DMS79 treated with DMSO at 0.1 percent for 48 hours (cell line): ENCODE data around the gene IGFLR1.
"Not testable (repeated sequence)": the region's sequence is repeated elsewhere in the genome, so short reads cannot be mapped to it uniquely, and the experiment has no call there.

ENCODE experiments used
- DNase-seq: peaks from one replicate; lab custom pipeline; 2025; lab: John Stamatoyannopoulos, UW

IGFLR1 gene

GRCh38 chr19:35739275-35740107 lies 2.8 kb downstream of the IGFLR1 start:
- DNase-seq = no peak

GRCh38 chr19:35738887-35739229 lies 3.4 kb downstream of the IGFLR1 start:
- no peak for DNase-seq

DNA sequence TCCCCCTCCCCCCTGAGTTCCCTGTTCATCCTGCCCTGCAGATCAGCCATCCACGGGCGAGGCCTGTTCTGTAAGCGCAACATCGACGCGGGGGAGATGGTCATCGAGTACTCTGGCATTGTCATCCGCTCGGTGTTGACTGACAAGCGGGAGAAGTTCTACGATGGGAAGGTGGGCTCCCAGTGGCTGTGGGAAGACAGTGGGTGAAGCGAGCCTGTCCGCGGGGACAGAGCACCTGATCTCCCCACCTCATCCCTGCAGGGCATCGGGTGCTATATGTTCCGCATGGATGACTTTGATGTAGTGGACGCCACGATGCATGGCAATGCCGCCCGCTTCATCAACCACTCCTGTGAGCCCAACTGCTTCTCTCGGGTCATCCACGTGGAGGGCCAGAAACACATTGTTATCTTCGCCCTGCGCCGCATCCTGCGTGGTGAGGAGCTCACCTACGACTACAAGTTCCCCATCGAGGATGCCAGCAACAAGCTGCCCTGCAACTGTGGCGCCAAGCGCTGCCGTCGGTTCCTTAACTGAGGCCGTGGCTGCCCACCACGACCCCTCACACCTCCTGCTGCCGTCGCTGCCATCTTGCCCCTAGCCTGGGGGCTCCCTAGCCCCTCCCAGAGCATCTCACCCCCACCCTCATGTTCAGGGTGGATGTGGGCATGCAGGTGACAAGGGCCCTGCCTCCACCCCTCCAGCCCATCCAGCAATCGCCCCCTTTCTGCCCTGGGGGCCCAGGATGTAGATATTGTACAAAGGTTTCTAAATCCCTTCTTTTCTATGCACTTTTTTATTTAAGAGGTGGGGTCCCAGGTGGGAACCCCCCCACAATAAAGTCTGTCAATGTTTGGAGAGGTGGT lies 4.0 kb downstream of the IGFLR1 start:
- no peak for DNase-seq

GRCh38 chr19:35736913-35737886 lies 5.1 kb downstream of the IGFLR1 start:
- DNase-seq = no peak

DNA sequence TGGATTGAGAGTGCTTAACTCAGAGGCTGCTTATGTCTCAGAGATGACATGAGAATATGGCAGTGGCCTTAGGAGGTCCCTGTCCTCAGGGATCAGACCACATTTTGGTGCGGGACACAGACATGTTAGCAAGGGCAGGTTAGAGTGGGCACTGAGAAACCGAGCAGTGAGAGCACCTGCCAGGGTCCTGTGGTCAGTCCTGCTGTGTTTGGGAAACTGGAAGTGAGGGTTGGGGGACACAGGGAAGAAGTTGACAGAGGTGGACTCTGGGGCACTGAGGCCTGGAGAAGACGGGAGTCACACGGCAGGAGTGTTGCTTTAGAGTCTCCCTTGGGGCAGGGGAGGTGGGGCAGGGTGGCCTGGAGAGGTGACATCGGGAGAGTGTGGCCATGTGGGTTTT lies 7.4 kb downstream of the IGFLR1 start:
- no peak for DNase-seq

DNA sequence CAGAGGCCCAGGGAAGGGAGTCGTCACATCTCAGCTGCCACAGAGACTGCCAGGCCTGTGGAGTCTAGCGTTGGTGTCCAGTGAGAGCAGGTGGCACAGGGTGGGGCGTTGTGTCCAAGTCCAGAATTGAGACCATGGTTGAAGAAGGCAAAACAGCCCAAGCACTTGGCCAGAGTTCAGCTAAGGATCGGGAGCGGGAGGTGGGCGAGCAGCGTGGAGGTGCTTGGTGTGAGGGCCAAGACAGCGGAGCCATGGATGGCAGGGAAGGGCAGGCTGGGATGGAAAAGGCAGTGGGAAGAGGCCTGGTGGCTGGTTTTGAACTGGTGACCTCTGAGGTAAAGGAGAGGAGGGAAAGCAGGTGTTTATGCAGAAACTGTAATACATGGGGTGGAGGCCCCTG lies 8.0 kb downstream of the IGFLR1 start:
- DNase-seq = no peak

DNA sequence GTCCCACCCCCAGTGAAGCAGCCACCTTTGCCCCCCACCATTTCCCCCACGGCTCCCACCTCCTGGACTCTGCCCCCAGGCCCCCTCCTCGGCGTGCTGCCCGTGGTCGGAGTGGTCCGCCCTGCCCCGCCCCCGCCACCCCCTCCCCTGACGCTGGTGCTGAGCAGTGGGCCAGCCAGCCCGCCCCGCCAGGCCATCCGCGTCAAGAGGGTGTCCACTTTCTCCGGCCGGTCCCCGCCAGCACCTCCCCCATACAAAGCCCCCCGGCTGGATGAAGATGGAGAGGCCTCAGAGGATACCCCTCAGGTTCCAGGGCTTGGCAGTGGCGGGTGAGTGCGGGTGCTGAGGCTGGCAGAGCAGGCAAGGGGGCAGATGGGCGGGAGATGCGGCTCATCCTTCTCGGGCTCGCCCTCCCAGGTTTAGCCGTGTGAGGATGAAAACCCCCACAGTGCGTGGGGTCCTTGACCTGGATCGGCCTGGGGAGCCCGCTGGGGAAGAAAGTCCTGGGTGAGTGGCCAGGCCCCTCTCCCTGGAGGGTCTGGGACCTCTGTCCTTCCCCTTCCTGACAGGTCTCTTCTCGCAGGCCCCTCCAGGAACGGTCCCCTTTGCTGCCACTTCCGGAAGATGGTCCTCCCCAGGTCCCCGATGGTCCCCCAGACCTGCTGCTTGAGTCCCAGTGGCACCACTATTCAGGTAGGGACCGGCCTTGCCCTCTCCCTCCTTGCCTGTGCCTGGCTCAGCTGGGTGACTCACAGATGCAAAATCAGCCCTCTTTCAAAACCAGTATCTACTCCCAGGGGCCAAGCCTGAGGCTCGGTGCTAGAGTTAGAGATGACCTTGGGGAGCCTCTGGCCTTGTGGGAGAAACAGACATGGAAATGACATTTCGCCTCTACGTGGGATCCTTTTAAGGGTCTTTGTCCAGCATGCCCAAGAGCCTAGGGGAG lies 8.8 kb downstream of the IGFLR1 start:
- DNase-seq = no peak

- no peak for DNase-seq
Observed at GRCh38 chr19:35732540-35733179, 9.6 kb downstream of the IGFLR1 start.

DNA sequence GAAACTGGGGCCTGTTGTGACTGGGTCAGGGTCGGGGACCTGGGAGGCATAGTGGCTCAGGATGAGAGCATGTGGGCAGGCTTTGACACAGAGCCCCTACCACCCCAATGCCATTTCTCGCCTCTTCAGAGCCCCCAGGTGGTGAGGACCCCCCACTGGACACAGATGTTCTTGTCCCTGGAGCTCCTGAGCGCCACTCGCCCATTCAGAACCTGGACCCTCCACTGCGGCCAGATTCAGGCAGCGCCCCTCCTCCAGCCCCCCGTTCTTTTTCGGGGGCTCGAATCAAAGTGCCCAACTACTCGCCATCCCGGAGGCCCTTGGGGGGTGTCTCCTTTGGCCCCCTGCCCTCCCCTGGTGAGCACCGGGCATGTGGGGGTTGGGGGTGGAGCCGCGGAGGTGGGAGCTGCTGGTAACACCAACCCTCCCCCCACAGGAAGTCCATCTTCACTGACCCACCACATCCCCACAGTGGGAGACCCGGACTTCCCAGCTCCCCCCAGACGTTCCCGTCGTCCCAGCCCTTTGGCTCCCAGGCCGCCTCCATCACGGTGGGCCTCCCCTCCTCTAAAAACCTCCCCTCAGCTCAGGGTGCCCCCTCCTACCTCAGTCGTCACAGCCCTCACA lies 10.4 kb downstream of the IGFLR1 start:
- DNase-seq = no peak

DNA sequence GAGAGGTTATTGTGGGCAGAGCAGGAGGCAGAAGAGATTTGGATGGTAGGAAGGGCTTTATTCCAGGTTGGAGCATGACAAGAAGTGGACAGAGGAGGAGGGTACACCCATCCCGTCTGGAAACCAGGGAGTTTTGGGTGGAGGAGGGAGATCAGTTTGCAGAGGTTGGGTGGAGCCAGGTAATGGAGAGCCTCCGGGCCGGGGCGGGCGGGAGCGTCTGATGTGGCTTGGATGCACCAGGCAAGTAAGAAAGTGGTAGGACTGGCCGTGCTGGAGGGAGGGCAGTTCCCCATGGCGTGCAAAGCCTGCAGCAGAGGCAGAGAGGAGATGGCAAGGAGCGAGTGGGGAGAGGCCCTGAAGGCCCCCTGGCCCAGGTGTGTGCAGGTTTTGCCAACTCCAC lies 10.9 kb downstream of the IGFLR1 start:
- DNase-seq = no peak

- DNase-seq = no peak
Observed at GRCh38 chr19:35730326-35730725, 11.9 kb downstream of the IGFLR1 start.

GRCh38 chr19:35729763-35730162 lies 12.5 kb downstream of the IGFLR1 start:
- DNase-seq = no peak

- no peak for DNase-seq
Observed at GRCh38 chr19:35729021-35729420, 13.2 kb downstream of the IGFLR1 start.

- no peak for DNase-seq
Observed at GRCh38 chr19:35727956-35728706, 14.1 kb downstream of the IGFLR1 start.

GRCh38 chr19:35727053-35727955 lies 14.9 kb downstream of the IGFLR1 start:
- DNase-seq = no peak

- no peak for DNase-seq
Observed at GRCh38 chr19:35725216-35725861, 16.9 kb downstream of the IGFLR1 start.

GRCh38 chr19:35724560-35724959 lies 17.7 kb downstream of the IGFLR1 start:
- DNase-seq = no peak

DNA sequence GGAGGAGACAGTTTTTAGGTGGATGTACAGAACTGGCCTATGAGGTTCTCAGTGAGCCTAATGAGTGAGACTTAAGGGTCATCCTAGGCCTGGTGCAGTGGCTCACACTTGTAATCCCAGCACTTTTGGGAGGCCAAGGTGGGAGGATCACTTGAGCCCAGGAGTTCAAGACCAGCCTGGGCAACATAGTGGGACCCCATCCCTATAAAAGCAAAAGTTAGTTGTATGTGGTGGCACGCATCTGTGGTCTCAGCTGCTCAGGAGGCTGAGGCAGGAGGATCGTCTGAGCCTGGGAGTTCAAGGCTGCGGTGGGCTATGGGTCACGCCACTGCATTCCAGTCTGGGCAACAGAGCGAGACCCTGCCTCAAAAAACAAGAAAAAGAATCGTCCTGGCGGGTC lies 18.1 kb downstream of the IGFLR1 start:
- DNase-seq = not testable (repeated sequence)
